Measurements from ENCODE around the gene PITPNC1.

- TF ChIP-seq EZH2 (IDR thresholded peaks at IDR 0.05; ENCODE audit: insufficient read depth, poor library complexity, severe bottlenecking): no peak
- no peak for TF ChIP-seq EZH2phosphoT487 (IDR thresholded peaks at IDR 0.05; ENCODE audit: insufficient read depth, low read depth)
Measured at GRCh38 chr17:67476787-67477335, 99.8 kb downstream of the PITPNC1 start.

Measured in GM23248 (cell line).